Keratinocyte (primary cell): Measurements from ENCODE around the gene FERMT3. TPM values are rescaled to one million over a fixed set of nuclear protein-coding genes. Genes with fewer than 3 reads are reported as not detected.
"Not testable (repeated sequence)": the region's sequence is repeated elsewhere in the genome, so short reads cannot be mapped to it uniquely, and the experiment has no call there.

ENCODE experiments used
- DNase-seq: peaks from one replicate; pipeline ENCODE4 v3.0.0-alpha.2; 2011; ENCODE audit warnings: low read depth, missing footprints, low spot score
- FAIRE-seq: peaks from 2 replicates; lab custom pipeline; 2011; peaks lifted over from hg19 to GRCh38; lab: Jason Lieb, UNC
- H2AFZ ChIP-seq: 2 replicates; pipeline ENCODE4 v1.6.0; 2012; ENCODE audit warnings: low read length, control low read depth, inconsistent platforms; ENCODE audit not compliant: control insufficient read depth
- H3K27ac ChIP-seq: 2 replicates; pipeline ENCODE4 v1.5.1; 2011; ENCODE audit warnings: low read length; ENCODE audit not compliant: control insufficient read depth, insufficient read depth
- H3K27me3 ChIP-seq: 3 replicates; pipeline ENCODE4 v1.6.0; 2011; ENCODE audit warnings: low read length; ENCODE audit not compliant: control insufficient read depth, insufficient read depth; ENCODE audit errors: extremely low read depth
- H3K36me3 ChIP-seq, 2 experiments: 2 replicates in 1 of 2; 3 replicates in 1 of 2; pipeline ENCODE4 v1.5.1; 2011; ENCODE audit warnings: low read length in 2 of 2, mild to moderate bottlenecking in 1 of 2; ENCODE audit not compliant: control insufficient read depth in 2 of 2, insufficient read depth in 2 of 2; ENCODE audit errors: extremely low read depth in 1 of 2
- H3K4me1 ChIP-seq: 3 replicates; pipeline ENCODE4 v1.5.1; 2011; ENCODE audit warnings: low read length; ENCODE audit not compliant: control insufficient read depth, insufficient read depth; ENCODE audit errors: extremely low read depth
- H3K4me2 ChIP-seq: 3 replicates; pipeline ENCODE4 v1.6.0; 2011; ENCODE audit warnings: low read depth, low read length; ENCODE audit not compliant: control insufficient read depth, insufficient read depth; ENCODE audit errors: extremely low read depth
- H3K4me3 ChIP-seq, 3 experiments: fragments of 200-600 bp in 1 of 3; sonication (generic) in 1 of 3; 2 replicates in 2 of 3; 3 replicates in 1 of 3; pipeline ENCODE4 v1.5.1; 2011 to 2016; ENCODE audit warnings: low read length in 3 of 3, mild to moderate bottlenecking in 3 of 3, control low read depth in 2 of 3, inconsistent platforms in 1 of 3, low read depth in 1 of 3, mixed read lengths in 1 of 3, mixed run types in 1 of 3, moderate library complexity in 1 of 3; ENCODE audit not compliant: control insufficient read depth in 2 of 3, insufficient read depth in 2 of 3; ENCODE audit errors: extremely low read depth in 1 of 3
- H3K79me2 ChIP-seq: 2 replicates; pipeline ENCODE4 v1.6.0; 2012; ENCODE audit warnings: low read length; ENCODE audit not compliant: control insufficient read depth, insufficient read depth
- H3K9ac ChIP-seq: 3 replicates; pipeline ENCODE4 v1.6.0; 2011; ENCODE audit warnings: low read length; ENCODE audit not compliant: control insufficient read depth, insufficient read depth; ENCODE audit errors: extremely low read depth
- H3K9me1 ChIP-seq: 3 replicates; pipeline ENCODE4 v1.6.0; 2011; ENCODE audit warnings: low read length; ENCODE audit not compliant: control insufficient read depth, insufficient read depth; ENCODE audit errors: extremely low read depth
- H3K9me3 ChIP-seq: 2 replicates; pipeline ENCODE4 v1.5.1; 2012; ENCODE audit warnings: low read depth, low read length; ENCODE audit not compliant: control insufficient read depth
- H4K20me1 ChIP-seq: 3 replicates; pipeline ENCODE4 v1.6.0; 2011; ENCODE audit warnings: low read length; ENCODE audit not compliant: control insufficient read depth, insufficient read depth; ENCODE audit errors: extremely low read depth
- EZH2 ChIP-seq: IDR thresholded peaks from one replicate; pipeline ENCODE4 v1.6.1; 2012; ENCODE audit warnings: inconsistent platforms, mild to moderate bottlenecking, low read length, moderate library complexity
- dilution Hi-C: fragments of 300-500 bp; cut with MboI; formaldehyde crosslinking; loops from one replicate; pipeline ENCODE4 v1.7.0; 2020; ENCODE audit warnings: low sequenced_read_pairs; ENCODE audit not compliant: extremely low pct_ligation_motif_present
- polyA plus RNA-seq, 5 experiments: library from polyadenylated mRNA; depleted of rRNA in 3 of 5; stranded (reverse) in 3 of 5; stranded (forward) in 1 of 5; unstranded in 1 of 5; fragments of >200 nt; gene quantifications; 1 replicate in 1 of 5; 2 replicates in 3 of 5; 3 replicates in 1 of 5; pipeline versions ENCODE4 v1.2.1 to v1.2.3, GENCODE V29; 2011 to 2012; ENCODE audit warnings: missing spikeins in 2 of 5, low read depth in 1 of 5, low replicate concordance in 1 of 5
- TF ChIP-seq, protein P1 (sequence below), 3 experiments: IDR thresholded peaks in 1 of 3; conservative IDR thresholded peaks in 1 of 3; optimal IDR thresholded peaks in 1 of 3; 2 replicates in 2 of 3; 3 replicates in 1 of 3; pipeline versions ENCODE3 to v1.5.1; 2011; ENCODE audit warnings: low read length in 3 of 3, mild to moderate bottlenecking in 3 of 3, moderate library complexity in 2 of 3, control low read depth in 1 of 3, inconsistent platforms in 1 of 3; ENCODE audit not compliant: insufficient read depth in 2 of 3; ENCODE audit errors: extremely low read depth in 1 of 3

Gene FERMT3
- polyA plus RNA-seq, 1 donor (not counting 4 experiments of a cell fraction or from before 2014, with no cell fraction given) = 0.98 TPM

DNA sequence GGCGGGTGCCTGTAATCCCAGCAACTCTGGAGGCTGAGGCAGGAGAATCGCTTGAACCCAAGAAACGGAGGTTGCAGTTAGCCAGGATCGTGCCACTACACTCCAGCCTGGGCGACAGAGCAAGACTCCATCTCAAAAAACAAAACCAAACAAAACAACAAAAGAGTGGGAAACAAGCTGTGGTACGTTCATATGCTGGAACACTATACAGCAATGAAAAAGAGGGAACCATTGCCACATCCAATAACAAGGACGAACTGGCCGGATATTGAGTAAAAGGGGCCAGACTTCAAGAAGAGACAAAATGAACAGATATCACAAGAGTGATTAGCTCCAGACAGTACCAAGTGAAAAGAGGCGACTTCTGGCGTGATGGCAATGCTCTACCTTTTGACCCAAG, 45.5 kb upstream of the FERMT3 start:
- DNase-seq (no peak), FAIRE-seq (no peak)
- Histone ChIP-seq H3K27ac (no peak overlapping the region), H3K79me2 (no peaks in the 10 kb centered on the region), H4K20me1 (no peaks in the 10 kb centered on the region), H3K9me3 (no peaks in the 10 kb centered on the region), H3K4me2 (no peak overlapping the region), H3K4me3 (no peak overlapping the region), H3K36me3 (no peaks in the 10 kb centered on the region), H2AFZ (no peak overlapping the region), H3K27me3 (no peaks in the 10 kb centered on the region), H3K9me1 (no peaks in the 10 kb centered on the region), H3K9ac (no peak overlapping the region), H3K4me1 (peaks cover 9% of the 10 kb centered on the region)
- TF ChIP-seq EZH2 = no peak
- TF ChIP-seq, protein P1, sequence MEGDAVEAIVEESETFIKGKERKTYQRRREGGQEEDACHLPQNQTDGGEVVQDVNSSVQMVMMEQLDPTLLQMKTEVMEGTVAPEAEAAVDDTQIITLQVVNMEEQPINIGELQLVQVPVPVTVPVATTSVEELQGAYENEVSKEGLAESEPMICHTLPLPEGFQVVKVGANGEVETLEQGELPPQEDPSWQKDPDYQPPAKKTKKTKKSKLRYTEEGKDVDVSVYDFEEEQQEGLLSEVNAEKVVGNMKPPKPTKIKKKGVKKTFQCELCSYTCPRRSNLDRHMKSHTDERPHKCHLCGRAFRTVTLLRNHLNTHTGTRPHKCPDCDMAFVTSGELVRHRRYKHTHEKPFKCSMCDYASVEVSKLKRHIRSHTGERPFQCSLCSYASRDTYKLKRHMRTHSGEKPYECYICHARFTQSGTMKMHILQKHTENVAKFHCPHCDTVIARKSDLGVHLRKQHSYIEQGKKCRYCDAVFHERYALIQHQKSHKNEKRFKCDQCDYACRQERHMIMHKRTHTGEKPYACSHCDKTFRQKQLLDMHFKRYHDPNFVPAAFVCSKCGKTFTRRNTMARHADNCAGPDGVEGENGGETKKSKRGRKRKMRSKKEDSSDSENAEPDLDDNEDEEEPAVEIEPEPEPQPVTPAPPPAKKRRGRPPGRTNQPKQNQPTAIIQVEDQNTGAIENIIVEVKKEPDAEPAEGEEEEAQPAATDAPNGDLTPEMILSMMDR (optimal IDR thresholded peaks at IDR 0.05 in 1 of 3, IDR thresholded peaks at IDR 0.05 in 1 of 3, conservative IDR thresholded peaks at IDR 0.05 in 1 of 3; ENCODE audit: extremely low read depth in 1 of 3, insufficient read depth in 2 of 3, low read length in 3 of 3) = no peak
- dilution Hi-C loops = no loop called here

DNA sequence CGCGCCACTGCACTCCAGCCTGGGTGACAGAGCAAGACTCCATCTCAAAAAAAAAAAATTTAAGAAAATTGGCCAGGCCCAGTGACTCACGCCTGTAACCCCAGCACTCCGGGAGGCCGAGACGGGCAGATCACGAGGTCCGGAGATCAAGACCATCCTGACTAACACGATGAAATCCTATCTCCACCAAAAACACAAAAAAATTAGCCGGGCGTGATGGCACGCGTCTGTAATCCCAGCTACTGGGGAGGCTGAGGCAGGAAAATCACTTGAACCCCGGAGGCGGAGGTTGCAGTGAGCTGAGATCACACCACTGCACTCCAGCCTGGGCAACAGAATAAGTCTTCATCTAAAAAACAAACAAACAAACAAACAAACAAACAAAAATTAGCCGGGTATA, 43.8 kb upstream of the FERMT3 start:
- H4K20me1 ChIP-seq, H3K9me1 ChIP-seq, H3K27ac ChIP-seq, FAIRE-seq, H3K4me2 ChIP-seq, H3K4me3 ChIP-seq, H3K9ac ChIP-seq, H3K27me3 ChIP-seq, DNase-seq, H3K79me2 ChIP-seq, H2AFZ ChIP-seq, dilution Hi-C loops, H3K9me3 ChIP-seq, H3K4me1 ChIP-seq, H3K36me3 ChIP-seq: not testable (repeated sequence)

GRCh38 chr11:64163951-64164350, 42.6 kb upstream of the FERMT3 start:
- H3K9me3 ChIP-seq = no peaks in the 10 kb centered on the region
- no peak overlapping the region for H3K4me3 ChIP-seq
- dilution Hi-C loops = no loop called here
- H3K36me3 ChIP-seq = no peaks in the 10 kb centered on the region
- H3K4me1 ChIP-seq = peaks cover 9% of the 10 kb centered on the region
- H3K9me1 ChIP-seq = no peaks in the 10 kb centered on the region
- TF ChIP-seq, protein P1 (optimal IDR thresholded peaks at IDR 0.05 in 1 of 3, IDR thresholded peaks at IDR 0.05 in 1 of 3, conservative IDR thresholded peaks at IDR 0.05 in 1 of 3; ENCODE audit: extremely low read depth in 1 of 3, insufficient read depth in 2 of 3, low read length in 3 of 3) = no peak
- TF ChIP-seq EZH2 = no peak
- DNase-seq = no peak
- no peak overlapping the region for H3K4me2 ChIP-seq
- no peaks in the 10 kb centered on the region for H3K27me3 ChIP-seq
- H3K27ac ChIP-seq = no peak overlapping the region
- H3K79me2 ChIP-seq = no peaks in the 10 kb centered on the region
- H2AFZ ChIP-seq = no peak overlapping the region
- no peak for FAIRE-seq
- H4K20me1 ChIP-seq = no peaks in the 10 kb centered on the region
- H3K9ac ChIP-seq = no peak overlapping the region
